Smooth muscle cell of the brain vasculature (primary cell): ENCODE data around the gene TEKT5.
"Not testable (repeated sequence)": the region's sequence is repeated elsewhere in the genome, so short reads cannot be mapped to it uniquely, and the experiment has no call there.

Experiments
- DNase-seq: peaks from one replicate; pipeline ENCODE4 v3.0.0-alpha.2; 2012; ENCODE audit warnings: low read depth, low spot score

The TEKT5 gene

GRCh38 chr16:10684511-10685151 is 10.1 kb downstream of the TEKT5 start:
- no peak for DNase-seq

GRCh38 chr16:10683170-10683569 is 11.6 kb downstream of the TEKT5 start:
- DNase-seq: no peak

GRCh38 chr16:10682604-10683003 is 12.1 kb downstream of the TEKT5 start:
- DNase-seq: no peak

DNA sequence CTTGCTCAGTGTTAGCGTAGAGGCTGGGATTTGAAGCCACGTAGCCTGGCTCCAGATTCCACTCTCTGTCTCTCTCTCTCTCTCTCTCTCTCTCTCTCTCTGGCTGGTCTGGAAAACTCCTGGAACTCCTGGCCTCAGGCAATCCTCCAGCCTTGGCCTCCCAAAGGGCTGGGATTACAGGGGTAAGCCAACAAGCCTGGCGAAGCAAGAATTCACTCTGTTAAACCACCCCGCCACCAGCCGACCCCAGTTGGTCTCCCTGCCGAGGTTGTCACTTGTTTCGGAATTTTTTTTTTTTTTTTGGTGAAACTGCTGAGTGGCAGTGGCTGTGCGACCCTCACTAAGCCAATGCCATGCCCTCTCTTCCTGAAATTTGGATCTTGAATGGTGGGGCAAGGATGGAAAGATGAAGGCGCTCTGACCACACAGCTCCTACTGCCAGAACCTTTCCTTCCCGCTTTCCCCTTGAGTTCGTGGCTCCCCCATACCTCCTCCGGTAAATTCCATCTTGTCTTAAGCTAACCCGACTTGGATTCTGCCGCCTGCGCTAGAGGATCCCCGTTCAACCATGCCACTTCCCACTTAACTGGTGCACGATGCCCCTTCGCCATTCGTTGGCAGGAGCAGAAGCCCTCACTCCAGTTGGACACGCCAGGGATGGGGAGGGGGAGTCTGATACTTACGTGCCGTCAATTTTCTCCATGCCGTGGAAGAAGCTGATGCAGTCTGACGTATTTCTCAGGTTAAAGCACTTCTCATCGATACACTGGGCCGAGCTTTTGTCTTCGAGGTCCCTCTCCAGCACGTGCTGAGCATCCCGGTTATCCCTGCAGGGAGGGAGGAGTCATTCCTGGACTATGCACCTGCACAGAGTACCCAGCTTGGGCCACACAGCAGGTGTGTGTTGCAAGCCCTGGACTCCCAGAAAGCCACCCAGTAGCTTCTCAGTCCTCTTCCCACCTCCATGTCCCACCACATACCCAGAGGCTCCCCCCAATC is 13.1 kb downstream of the TEKT5 start:
- DNase-seq: no peak

DNA sequence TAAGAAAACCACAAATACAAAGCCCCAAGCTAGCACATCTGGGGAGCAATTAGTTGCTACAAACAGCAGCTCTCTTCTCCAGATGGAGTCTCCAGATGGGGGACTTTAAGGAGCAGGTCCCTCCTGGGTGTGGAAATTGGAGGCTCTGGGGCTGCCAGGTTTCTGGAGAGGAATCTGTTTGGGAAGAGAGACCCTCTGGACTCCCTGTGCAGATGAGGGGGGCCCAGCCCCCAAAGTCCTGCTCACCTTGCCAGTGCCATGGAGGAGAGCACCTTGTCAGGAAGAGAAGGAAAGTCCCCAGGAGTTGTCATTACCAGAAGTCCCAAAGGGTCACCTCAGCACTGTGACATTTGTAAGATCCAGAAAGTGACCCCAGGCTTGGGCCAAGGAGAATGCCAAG is 14.8 kb downstream of the TEKT5 start:
- DNase-seq: no peak

- not testable (repeated sequence) for DNase-seq
Measured at GRCh38 chr16:10679441-10679840, 15.3 kb downstream of the TEKT5 start.

DNA sequence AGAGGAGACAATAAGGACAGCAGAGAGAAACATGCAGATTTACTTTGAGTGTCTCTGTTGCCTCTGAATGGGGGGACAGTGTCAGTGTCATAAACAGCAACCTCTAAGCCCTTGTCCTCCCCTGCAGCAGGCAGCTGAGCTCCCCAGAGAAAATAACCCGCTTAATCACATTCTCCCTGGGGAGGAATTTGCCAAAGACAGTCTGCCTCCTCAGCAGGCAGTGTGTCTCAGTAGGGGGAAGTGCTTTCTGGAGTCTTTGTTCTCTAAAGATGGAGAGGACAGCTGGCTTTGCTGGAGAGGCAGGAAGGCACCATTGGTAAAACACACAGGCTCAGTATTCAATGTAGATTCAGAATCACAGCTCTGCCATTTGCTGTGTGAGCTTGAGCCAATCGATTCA is 16.1 kb downstream of the TEKT5 start:
- DNase-seq: no peak

- no peak for DNase-seq
Measured at GRCh38 chr16:10676284-10676683, 18.4 kb downstream of the TEKT5 start.

DNA sequence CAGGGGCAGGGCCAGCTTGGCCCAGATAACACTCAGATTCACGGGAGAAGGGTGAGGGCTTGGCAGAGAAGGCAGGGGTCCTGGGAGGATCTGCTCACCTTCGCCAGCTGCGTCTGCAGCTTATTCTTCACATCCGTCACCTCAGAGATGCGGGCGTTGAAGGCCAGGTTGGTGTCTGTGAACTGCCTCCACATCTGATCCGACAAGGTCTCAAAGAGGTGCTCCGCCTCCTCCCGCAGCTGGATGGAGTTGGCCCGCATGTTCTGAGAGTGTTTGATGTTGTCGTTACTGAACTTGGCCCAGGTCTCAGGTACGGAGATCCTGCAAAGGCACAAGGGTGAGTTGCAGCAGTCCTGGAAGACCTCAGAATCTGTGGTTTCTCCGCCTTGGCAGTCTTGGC is 18.9 kb downstream of the TEKT5 start:
- no peak for DNase-seq

DNA sequence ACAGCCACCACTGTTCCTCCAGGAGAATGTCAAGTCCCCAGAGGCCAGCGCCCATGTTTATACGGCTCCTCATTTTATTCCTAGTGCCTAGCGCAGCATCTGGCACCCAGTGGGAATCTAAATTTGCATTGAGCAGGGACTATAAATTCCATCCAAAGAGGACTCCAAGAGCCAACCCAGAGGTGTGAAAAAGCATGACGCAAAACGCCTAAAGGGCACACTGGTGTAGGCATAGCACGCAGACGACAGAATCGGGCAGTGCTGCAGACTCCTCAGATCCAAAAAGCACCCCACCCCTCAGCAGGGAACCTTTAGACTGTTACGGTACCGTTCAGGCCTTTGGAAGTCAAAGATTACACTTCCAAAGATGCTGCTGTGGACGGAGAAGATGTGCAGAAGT is 19.5 kb downstream of the TEKT5 start:
- no peak for DNase-seq

DNA sequence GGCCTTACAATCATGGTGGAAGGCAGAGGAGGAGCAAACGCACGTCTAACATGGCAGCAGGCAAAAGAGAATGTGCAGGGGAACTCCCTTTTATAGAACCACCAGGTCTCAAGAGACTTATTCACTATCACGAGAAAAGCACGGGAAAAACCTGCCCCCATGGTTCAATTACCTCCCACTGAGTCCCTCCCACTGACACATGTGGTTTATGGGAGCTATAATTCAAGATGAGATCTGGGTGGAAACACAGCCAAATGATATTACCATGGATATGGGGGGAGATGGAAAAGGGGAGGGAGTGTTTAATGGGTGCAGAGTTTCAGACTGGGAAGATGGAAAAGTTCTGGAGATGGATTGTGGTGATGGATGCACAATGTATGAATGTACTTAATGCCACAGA is 23.0 kb downstream of the TEKT5 start:
- DNase-seq: no peak

GRCh38 chr16:10669791-10670190 is 24.9 kb downstream of the TEKT5 start:
- DNase-seq: no peak

DNA sequence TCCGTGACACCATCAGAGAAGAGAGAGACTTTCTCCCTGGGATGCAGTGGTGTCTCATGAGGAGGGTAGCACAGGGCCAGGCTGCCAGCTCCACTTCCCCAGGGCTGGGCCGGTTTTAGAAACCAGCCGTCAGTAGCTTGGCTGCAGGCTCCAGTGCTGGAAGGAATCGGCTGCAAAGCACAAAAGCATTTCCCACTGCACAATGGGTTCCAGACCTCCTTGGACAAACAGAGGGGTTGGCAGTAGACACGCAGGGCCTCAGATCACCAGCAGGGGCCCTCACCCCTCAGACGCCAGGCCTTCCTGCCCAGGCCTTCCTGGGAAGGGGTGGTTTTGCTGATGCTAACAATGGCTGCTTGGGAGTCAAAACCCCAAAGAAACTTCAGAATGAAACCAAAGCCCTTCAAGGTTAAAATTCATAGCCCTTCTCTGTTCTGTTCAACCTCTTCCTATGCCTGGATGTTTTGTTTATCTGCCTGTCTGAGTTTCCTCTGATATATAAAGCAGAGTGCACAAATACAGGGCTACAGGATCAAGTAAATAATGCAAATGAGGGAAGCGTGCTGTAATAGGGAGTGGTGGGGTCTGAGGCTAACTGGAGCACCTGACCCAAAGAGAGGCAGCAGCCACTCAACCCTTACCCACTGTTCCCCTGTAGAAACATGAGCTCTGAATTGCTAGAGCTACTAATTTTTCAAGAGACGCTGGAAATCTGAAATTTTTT is 26.2 kb downstream of the TEKT5 start:
- DNase-seq: no peak

DNA sequence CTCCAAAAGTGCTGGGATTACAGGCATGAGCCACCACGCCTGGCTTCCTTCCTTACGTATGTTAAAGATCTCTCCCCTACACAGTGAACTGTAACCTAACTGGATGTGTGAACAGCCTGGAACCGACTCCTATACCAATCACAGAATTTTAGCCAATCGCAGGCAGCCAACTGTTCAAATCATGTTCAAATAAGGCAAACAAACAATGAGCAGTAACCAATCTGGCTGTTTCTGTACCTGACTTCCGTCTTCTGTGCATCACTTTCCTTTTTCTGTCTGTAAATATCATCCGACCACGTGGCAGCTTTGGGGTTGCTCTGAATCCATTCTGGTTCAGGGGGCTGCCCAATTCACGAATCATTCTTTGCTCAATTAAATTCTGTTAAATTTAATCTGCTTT is 27.5 kb downstream of the TEKT5 start:
- DNase-seq: no peak

- DNase-seq: no peak
Measured at GRCh38 chr16:10666291-10666690, 28.4 kb downstream of the TEKT5 start.

- DNase-seq: no peak
Measured at GRCh38 chr16:10665166-10665565, 29.6 kb downstream of the TEKT5 start.

GRCh38 chr16:10664720-10665126 is 30.0 kb downstream of the TEKT5 start:
- DNase-seq: no peak

DNA sequence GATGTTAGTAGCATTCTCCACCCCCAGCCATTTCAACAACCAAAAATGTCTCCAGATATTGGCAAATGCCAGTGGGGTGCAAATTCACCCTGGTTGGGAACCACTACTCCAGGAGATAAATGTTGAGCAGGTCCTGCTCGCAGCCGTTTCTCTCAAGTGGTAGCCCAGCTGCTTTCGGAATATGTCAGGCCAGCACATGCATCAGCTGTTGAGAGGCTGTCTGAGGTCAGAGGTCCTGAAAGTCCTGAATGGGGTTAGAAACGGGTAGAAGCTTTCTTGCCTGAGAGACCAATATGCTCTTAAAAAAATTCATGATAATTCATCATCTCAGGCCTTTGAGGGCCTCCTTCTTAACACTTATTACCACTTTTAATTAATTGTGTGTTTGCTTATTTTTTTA is 31.0 kb downstream of the TEKT5 start:
- DNase-seq: no peak

GRCh38 chr16:10663146-10663545 is 31.6 kb downstream of the TEKT5 start:
- no peak for DNase-seq

DNA sequence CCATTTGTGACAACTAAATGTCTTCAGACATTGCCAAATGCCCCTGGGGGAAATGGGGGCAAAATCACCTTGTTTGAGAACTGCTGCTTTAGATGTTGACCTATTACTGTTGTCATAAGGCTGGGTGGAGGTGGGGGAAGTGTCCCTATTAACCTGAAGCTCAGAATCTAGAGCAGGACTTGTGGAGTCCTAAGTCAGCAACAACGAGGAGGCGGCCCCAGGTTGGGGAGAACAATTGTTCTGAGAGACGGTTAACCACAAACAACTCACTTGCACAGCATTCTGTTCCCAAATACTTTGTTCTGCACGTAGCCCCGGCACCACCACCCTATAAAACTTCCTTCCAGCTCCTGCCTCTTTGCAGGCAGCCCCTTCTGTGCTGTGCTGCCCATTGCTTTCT is 32.5 kb downstream of the TEKT5 start:
- DNase-seq: no peak

- DNase-seq: no peak
Measured at GRCh38 chr16:10661737-10662136, 33.0 kb downstream of the TEKT5 start.

GRCh38 chr16:10660950-10661635 is 33.6 kb downstream of the TEKT5 start:
- no peak for DNase-seq
